T-helper 2 cell treated with Interferon-gamma antibody and Interleukin-4, amounts not matched to agents 5 μg/mL and 100 μg/mL, for 36 hours (primary cell): ENCODE data around the gene ZNF579.

Source experiments
- DNase-seq: peaks from one replicate; pipeline ENCODE4 v3.0.0; 2021; ENCODE audit warnings: low spot score
- H3K27ac Mint-ChIP-seq: one replicate; pipeline ENCODE4 v1.8.0; 2021; ENCODE audit warnings: mild to moderate bottlenecking, mixed read lengths
- H3K27me3 Mint-ChIP-seq: one replicate; pipeline ENCODE4 v1.8.0; 2021; ENCODE audit warnings: low read depth, mixed read lengths
- H3K36me3 Mint-ChIP-seq: one replicate; pipeline ENCODE4 v1.8.0; 2021; ENCODE audit warnings: low read depth, mixed read lengths
- H3K4me1 Mint-ChIP-seq: one replicate; pipeline ENCODE4 v1.8.0; 2021; ENCODE audit warnings: low read depth, mixed read lengths
- H3K4me3 Mint-ChIP-seq: one replicate; pipeline ENCODE4 v1.8.0; 2022; ENCODE audit warnings: mild to moderate bottlenecking, moderate library complexity, mixed read lengths
- H3K9me3 Mint-ChIP-seq: one replicate; pipeline ENCODE4 v1.8.0; 2021; ENCODE audit warnings: mixed read lengths

ZNF579 gene

DNA sequence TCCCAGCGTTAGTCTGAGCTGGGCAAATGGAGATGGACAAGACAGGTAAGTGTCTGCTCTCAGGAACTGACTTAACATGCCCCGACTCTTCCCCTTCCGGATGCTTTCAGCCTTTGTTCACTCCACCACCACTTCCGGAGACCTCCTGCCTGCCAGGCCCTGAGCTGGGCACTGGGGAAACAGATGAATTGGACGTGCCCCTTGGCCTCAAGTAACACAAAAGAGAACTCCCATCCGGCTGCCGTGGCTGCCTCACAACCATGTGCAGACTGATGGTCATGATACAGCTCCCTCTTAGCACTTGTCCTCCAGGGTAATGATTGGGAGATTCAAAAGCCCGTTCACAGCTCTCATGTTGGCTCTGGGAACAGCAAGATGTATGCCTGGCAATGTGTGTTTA lies 36.8 kb upstream of the ZNF579 start:
- Mint-ChIP-seq H3K9me3 (no peaks in the 10 kb centered on the region), H3K27me3 (no peaks in the 10 kb centered on the region), H3K36me3 (peaks cover 23% of the 10 kb centered on the region), H3K4me1 (peaks cover 5% of the 10 kb centered on the region), H3K27ac (no peak overlapping the region), H3K4me3 (no peak overlapping the region)
- DNase-seq = no peak

DNA sequence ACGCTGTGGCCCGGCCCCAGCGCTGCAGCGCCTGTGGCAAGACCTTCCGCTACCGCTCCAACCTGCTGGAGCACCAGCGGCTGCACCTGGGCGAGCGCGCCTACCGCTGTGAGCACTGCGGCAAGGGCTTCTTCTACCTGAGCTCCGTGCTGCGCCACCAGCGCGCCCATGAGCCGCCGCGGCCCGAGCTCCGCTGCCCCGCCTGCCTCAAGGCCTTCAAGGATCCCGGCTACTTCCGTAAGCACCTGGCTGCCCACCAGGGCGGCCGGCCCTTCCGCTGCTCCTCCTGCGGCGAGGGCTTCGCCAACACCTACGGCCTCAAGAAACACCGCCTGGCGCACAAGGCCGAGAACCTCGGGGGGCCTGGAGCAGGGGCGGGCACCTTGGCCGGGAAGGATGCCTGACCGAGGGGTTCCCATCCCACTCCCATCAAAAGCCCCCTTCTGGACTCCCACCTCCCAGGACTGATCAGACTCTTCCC lies 35.8 kb upstream of the ZNF579 start:
- Mint-ChIP-seq H3K27ac (no peak overlapping the region), H3K36me3 (peaks cover 23% of the 10 kb centered on the region), H3K9me3 (no peaks in the 10 kb centered on the region), H3K4me1 (peaks cover 5% of the 10 kb centered on the region), H3K4me3 (no peak overlapping the region), H3K27me3 (no peaks in the 10 kb centered on the region)
- no peak for DNase-seq

DNA sequence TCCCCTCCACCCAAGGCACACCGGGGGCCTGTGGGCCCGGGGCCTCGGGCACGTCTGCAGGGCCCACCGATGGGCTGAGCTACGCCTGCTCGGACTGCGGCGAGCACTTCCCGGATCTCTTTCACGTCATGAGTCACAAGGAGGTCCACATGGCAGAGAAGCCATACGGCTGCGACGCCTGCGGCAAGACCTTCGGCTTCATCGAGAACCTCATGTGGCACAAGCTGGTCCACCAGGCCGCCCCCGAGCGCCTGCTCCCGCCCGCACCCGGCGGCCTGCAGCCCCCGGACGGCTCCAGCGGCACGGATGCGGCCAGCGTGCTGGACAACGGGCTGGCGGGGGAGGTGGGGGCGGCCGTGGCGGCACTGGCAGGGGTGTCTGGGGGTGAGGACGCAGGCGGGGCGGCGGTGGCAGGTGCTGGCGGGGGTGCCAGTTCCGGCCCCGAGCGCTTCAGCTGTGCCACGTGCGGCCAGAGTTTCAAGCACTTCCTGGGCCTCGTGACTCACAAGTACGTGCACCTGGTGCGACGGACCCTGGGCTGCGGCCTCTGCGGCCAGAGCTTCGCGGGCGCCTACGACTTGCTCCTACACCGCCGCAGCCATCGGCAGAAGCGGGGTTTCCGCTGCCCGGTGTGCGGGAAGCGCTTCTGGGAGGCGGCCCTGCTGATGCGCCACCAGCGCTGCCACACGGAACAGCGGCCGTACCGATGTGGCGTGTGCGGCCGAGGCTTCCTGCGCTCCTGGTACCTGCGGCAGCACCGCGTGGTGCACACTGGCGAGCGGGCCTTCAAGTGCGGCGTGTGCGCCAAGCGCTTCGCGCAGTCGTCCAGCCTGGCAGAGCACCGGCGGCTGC lies 35.1 kb upstream of the ZNF579 start:
- Mint-ChIP-seq H3K27me3 (no peaks in the 10 kb centered on the region), H3K27ac (no peak overlapping the region), H3K4me1 (peaks cover 5% of the 10 kb centered on the region), H3K36me3 (peaks cover 24% of the 10 kb centered on the region), H3K9me3 (no peaks in the 10 kb centered on the region), H3K4me3 (no peak overlapping the region)
- no peak for DNase-seq

DNA sequence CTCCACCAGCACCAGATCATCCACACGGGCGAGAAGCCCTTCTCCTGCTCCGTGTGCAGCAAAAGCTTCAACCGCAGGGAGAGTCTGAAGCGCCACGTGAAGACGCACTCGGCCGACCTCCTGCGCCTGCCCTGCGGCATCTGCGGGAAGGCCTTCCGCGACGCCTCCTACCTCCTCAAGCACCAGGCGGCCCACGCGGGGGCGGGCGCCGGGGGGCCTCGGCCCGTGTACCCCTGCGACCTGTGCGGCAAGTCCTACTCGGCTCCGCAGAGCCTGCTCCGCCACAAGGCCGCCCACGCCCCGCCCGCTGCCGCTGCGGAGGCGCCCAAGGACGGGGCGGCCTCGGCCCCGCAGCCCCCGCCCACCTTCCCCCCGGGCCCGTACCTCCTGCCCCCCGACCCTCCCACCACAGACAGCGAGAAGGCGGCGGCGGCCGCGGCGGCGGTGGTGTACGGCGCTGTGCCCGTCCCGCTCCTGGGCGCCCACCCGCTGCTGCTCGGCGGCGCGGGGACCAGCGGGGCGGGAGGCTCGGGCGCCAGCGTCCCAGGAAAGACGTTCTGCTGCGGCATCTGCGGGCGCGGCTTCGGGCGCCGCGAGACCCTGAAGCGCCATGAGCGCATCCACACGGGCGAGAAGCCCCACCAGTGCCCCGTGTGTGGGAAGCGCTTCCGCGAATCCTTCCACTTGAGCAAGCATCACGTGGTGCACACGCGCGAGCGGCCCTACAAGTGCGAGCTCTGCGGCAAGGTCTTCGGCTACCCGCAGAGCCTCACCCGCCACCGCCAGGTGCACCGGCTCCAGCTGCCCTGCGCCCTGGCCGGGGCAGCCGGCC lies 34.3 kb upstream of the ZNF579 start:
- Mint-ChIP-seq H3K36me3 (peaks cover 22% of the 10 kb centered on the region), H3K4me1 (peaks cover 2% of the 10 kb centered on the region), H3K27ac (no peak overlapping the region), H3K27me3 (no peaks in the 10 kb centered on the region), H3K4me3 (no peak overlapping the region), H3K9me3 (no peaks in the 10 kb centered on the region)
- no peak for DNase-seq

DNA sequence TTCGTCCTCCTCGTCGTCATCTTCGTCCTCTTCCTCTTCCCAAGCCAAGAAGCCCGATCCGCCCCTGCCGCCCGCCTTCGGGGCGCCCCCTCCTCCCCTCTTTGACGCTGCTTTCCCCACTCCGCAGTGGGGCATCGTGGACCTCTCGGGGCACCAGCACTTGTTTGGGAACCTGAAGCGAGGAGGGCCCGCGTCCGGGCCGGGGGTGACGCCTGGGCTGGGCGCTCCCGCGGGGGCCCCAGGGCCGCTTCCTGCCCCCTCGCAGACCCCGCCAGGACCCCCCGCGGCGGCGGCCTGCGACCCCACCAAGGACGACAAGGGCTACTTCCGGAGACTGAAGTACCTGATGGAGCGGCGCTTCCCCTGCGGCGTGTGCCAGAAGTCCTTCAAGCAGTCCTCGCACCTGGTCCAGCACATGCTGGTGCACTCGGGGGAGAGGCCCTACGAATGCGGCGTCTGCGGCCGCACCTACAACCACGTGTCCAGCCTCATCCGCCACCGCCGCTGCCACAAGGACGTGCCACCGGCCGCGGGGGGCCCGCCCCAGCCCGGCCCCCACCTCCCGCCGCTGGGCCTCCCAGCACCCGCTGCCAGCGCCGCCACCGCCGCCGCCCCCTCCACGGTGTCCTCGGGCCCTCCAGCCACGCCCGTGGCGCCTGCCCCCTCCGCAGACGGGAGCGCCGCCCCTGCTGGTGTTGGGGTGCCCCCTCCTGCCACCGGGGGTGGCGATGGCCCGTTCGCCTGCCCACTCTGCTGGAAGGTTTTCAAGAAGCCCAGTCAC lies 33.5 kb upstream of the ZNF579 start:
- H3K4me3 Mint-ChIP-seq = no peak overlapping the region
- DNase-seq = no peak
- no peaks in the 10 kb centered on the region for H3K27me3 Mint-ChIP-seq
- no peaks in the 10 kb centered on the region for H3K9me3 Mint-ChIP-seq
- H3K4me1 Mint-ChIP-seq = peaks cover 2% of the 10 kb centered on the region
- no peak overlapping the region for H3K27ac Mint-ChIP-seq
- H3K36me3 Mint-ChIP-seq = peaks cover 29% of the 10 kb centered on the region

DNA sequence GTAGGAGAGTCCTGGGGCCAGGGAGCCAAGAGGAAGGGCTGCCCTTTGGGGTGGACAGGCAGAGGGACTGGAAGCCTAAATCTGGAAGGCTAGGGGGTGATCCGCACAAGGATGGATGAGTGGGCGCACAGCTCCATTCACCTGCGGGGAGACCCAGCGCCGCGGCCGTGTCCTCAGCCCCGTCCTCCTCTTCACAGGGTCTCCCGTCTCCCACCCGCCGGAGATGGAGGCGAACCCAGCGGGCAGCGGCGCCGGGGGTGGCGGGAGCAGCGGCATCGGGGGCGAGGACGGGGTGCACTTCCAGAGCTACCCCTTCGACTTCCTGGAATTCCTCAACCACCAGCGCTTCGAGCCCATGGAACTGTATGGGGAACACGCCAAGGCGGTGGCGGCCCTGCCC lies 32.7 kb upstream of the ZNF579 start:
- Mint-ChIP-seq H3K9me3 (no peaks in the 10 kb centered on the region), H3K36me3 (peaks cover 31% of the 10 kb centered on the region), H3K27ac (no peak overlapping the region), H3K4me3 (no peak overlapping the region), H3K4me1 (peaks cover 4% of the 10 kb centered on the region), H3K27me3 (no peaks in the 10 kb centered on the region)
- DNase-seq = no peak

DNA sequence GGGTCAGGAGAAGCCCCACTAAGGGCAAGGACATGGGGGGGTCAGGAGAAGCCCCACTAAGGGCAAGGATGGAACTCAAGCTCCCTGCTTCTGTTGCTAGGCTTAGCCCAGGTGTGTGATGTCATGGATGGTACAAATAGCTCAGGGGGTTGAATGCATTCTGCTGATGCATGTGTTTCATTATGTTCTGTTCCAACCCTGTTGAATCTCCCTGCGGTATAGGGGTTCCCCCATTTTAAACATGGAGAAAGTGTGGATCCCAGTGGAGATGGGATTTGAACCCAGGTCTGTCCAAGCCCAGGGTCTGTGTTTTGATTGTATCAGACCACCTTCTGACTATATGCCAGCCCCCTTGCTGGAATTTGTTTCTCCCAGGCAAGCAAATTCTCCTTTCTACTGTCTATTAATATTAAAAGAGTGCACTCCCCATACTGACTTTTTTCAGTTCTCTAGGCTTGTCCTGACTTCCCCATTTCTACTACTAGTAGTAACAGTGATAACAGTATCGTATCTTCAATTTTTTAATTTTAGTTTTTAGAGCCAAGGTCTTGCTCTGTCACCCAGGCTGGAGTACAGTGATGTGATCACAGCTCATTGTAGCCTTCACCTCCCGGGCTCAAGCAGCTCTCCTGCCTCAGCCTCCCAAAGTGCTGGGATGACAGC lies 31.5 kb upstream of the ZNF579 start:
- no peaks in the 10 kb centered on the region for H3K27me3 Mint-ChIP-seq
- no peak for DNase-seq
- peaks cover 31% of the 10 kb centered on the region for H3K36me3 Mint-ChIP-seq
- no peak overlapping the region for H3K27ac Mint-ChIP-seq
- H3K4me3 Mint-ChIP-seq = no peak overlapping the region
- H3K4me1 Mint-ChIP-seq = peaks cover 9% of the 10 kb centered on the region
- no peaks in the 10 kb centered on the region for H3K9me3 Mint-ChIP-seq

DNA sequence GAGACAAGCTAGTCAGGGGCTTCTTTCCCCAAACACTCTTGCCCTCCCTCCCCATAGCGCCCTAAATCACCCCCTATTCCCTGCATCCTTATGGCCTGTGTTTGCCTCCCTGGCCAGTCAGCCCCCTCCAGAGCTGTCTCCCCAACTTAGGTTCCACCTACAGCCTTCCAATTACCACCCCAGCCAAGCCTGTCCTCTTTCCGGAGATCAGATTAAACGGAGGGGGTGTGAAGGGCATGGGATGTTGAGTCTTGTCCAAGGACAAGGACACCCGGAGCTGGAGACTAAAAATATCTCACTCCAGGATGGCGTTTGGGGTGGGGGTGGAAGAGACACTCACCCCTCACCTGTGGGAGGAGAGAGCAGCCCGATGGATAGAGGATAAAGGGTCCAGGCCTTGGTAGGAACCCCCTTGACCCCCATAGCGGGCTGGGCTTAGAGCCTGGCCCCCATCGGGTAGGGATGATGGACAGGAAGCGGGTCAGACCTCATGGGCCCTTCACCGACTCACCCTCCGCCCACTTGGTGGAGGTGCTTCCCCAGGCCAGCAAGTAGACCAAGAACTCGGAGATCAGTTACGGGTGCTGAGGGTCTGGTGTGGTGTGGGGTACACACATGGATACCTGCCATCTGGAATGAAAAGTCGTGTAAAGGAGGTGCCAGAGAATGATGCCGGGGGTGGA lies 30.8 kb upstream of the ZNF579 start:
- Mint-ChIP-seq H3K4me3 (no peak overlapping the region), H3K4me1 (peaks cover 16% of the 10 kb centered on the region), H3K27me3 (no peaks in the 10 kb centered on the region), H3K27ac (peak overlapping the region; percentile 27), H3K36me3 (peaks cover 33% of the 10 kb centered on the region), H3K9me3 (no peaks in the 10 kb centered on the region)
- DNase-seq = no peak

DNA sequence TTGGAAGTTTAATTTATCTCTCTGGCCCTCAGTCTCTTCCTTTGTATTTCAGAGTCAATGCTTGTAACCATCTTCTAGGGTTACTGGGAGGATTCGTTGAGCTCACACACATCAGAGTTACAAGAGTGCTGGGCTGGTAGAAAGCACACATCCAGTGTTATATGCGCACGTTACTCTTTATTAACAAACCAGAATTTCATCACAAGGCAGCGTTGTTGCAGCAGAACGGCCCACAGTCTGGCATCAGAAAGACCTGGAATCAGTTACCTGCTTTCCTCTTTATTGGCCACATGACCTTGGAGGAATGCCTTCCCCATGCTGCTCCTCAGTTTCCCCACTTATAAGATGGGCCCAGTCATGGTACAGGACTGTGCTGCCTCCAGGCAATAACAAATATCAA lies 28.7 kb upstream of the ZNF579 start:
- H3K27ac Mint-ChIP-seq = no peak overlapping the region
- no peak for DNase-seq
- H3K4me3 Mint-ChIP-seq = no peak overlapping the region
- H3K36me3 Mint-ChIP-seq = peaks cover 33% of the 10 kb centered on the region
- H3K27me3 Mint-ChIP-seq = no peaks in the 10 kb centered on the region
- H3K4me1 Mint-ChIP-seq = peaks cover 26% of the 10 kb centered on the region
- no peaks in the 10 kb centered on the region for H3K9me3 Mint-ChIP-seq

DNA sequence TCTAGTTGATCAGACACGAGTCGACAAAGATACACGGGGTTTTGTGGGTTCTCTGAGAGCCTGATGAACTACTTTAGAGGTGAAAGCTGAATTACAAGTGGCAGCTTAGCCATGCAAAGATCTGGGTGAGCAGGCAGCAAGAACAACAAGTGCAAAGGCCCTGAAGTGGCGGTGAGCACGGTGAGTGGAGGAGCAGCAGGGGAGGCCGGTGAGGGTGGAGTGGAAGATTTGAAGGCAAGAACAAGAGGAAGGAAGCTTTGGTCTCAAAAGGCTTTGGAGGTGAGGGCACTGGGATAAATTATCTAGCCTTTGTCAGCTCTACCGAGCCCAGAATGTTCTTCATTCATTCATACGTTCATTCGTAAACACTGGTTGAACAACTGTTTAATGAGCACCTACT lies 26.2 kb upstream of the ZNF579 start:
- peak overlapping the region; percentile 93 for H3K4me3 Mint-ChIP-seq
- no peaks in the 10 kb centered on the region for H3K27me3 Mint-ChIP-seq
- H3K4me1 Mint-ChIP-seq = peaks cover 31% of the 10 kb centered on the region
- H3K36me3 Mint-ChIP-seq = peaks cover 35% of the 10 kb centered on the region
- no peaks in the 10 kb centered on the region for H3K9me3 Mint-ChIP-seq
- peak overlapping the region; percentile 12 for H3K27ac Mint-ChIP-seq
- no peak for DNase-seq

DNA sequence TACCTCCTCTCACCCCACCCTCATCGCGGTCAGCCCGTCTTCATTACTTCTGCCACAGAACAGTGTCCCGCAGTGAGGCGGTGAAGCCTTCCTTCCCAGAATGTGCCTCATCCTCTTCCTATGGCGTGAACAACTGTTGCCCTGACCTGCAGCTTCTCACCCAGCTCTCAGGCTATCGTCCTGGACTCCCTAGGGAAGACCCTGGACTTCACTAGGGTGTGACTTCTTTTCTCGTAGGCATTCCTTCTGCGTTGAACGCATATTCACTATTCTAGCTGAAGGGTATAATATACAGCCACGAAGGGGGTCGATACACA lies 25.8 kb upstream of the ZNF579 start:
- H3K4me3 Mint-ChIP-seq = peak overlapping the region; percentile 93
- peaks cover 35% of the 10 kb centered on the region for H3K36me3 Mint-ChIP-seq
- no peaks in the 10 kb centered on the region for H3K27me3 Mint-ChIP-seq
- peaks cover 34% of the 10 kb centered on the region for H3K4me1 Mint-ChIP-seq
- H3K9me3 Mint-ChIP-seq = no peaks in the 10 kb centered on the region
- DNase-seq = no peak
- H3K27ac Mint-ChIP-seq = peak overlapping the region; percentile 94

DNA sequence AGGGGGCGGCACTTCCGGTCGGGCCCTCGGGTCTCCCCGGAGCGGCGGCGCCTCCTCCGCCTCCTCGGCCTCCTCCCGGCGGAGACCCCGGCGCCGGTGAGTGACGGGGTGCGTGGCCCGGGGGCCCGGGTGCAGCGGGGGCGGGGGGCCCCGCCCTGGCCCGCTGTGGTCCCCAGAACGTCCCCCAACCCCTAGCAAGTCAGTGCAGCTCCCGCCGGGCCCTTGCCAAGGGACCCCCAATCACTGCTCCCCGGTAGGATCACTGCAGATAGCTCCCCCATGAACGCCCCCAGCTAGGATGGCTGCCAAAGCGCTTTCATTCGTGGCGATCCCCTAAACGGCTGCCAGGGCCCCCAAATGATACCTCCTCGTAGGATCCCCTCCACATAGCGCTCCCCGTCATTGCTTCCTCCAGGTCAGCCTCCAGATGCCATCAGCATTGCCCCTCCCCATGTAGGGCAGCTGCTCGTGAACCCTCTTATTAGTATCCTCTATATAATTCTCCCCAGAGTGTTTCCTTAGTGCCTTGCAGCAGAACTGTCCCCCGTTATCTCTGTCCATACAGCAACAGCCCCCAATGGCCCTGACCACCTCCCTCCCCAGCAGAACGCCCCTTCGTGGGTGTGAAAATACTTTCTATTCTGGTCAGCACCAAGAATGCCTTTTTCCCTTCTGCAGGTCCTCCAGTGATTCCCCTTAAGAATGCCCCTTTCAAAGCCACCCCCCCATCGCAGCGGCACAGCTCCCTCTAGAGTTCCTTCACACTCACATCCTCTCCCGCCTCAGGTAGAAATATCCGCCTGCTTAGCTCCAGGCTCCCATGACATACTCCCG lies 25.2 kb upstream of the ZNF579 start, which contains the start of gene ZNF865:
Gene ZNF865 (plus strand): TSS at position 11 of the 834 bp plus-strand sequence. CDS start 7,972 bp downstream, outside the sequence.
- H3K9me3 Mint-ChIP-seq = no peaks in the 10 kb centered on the region
- peaks cover 34% of the 10 kb centered on the region for H3K36me3 Mint-ChIP-seq
- H3K27me3 Mint-ChIP-seq = no peaks in the 10 kb centered on the region
- peaks cover 40% of the 10 kb centered on the region for H3K4me1 Mint-ChIP-seq
- peak; percentile 71 for DNase-seq
- H3K27ac Mint-ChIP-seq = peak within 1 kb of the TSS; percentile 95
- H3K4me3 Mint-ChIP-seq = peak within 1 kb of the TSS; percentile 93
